ENCODE results near the gene GLT1D1.
A peak's percentile ranks its signal among the peaks of the same experiment; 100 is the strongest.

Gene GLT1D1

GRCh38 chr12:128853600-128854197, 421 bp downstream of the GLT1D1 start:
- DNase-seq = peak; percentile 74

- no peak for DNase-seq
These were observed 2.9 kb downstream of the GLT1D1 start for GRCh38 chr12:128856035-128856790.

GRCh38 chr12:128856791-128857078, 3.5 kb downstream of the GLT1D1 start:
- DNase-seq = no peak

- no peak for DNase-seq
These were observed 4.0 kb downstream of the GLT1D1 start for GRCh38 chr12:128857133-128857763.

- no peak for DNase-seq
These were observed 6.0 kb downstream of the GLT1D1 start for GRCh38 chr12:128859311-128859710.

GRCh38 chr12:128861226-128862016, 8.1 kb downstream of the GLT1D1 start:
- DNase-seq = no peak

- DNase-seq = no peak
These were observed 10.7 kb downstream of the GLT1D1 start for GRCh38 chr12:128863957-128864356.

- DNase-seq = no peak
These were observed 11.4 kb downstream of the GLT1D1 start for GRCh38 chr12:128864516-128865186.

GRCh38 chr12:128867466-128867865, 14.2 kb downstream of the GLT1D1 start:
- DNase-seq = no peak

GRCh38 chr12:128871516-128871892, 18.2 kb downstream of the GLT1D1 start:
- no peak for DNase-seq

GRCh38 chr12:128872303-128872702, 19.0 kb downstream of the GLT1D1 start:
- no peak for DNase-seq

GRCh38 chr12:128876559-128876958, 23.3 kb downstream of the GLT1D1 start:
- DNase-seq = no peak

- DNase-seq = no peak
These were observed 26.9 kb downstream of the GLT1D1 start for GRCh38 chr12:128879898-128880764.

- DNase-seq = no peak
These were observed 38.6 kb downstream of the GLT1D1 start for GRCh38 chr12:128891856-128892255.

GRCh38 chr12:128903236-128903635, 50.0 kb downstream of the GLT1D1 start:
- DNase-seq = no peak

GRCh38 chr12:128905003-128905544, 51.8 kb downstream of the GLT1D1 start:
- DNase-seq = no peak

- no peak for DNase-seq
These were observed 53.3 kb downstream of the GLT1D1 start for GRCh38 chr12:128906485-128907137.

GRCh38 chr12:128908254-128908653, 55.0 kb downstream of the GLT1D1 start:
- no peak for DNase-seq

- no peak for DNase-seq
These were observed 56.4 kb downstream of the GLT1D1 start for GRCh38 chr12:128909653-128910052.

- DNase-seq = no peak
These were observed 57.4 kb downstream of the GLT1D1 start for GRCh38 chr12:128910629-128911028.

- DNase-seq = no peak
These were observed 58.6 kb downstream of the GLT1D1 start for GRCh38 chr12:128911861-128912260.

Measured in right kidney (tissue), 1 donor.